HepG2 (cell line): ENCODE results near the gene LHFPL2. TPM values are rescaled to one million over a fixed set of nuclear protein-coding genes. Genes with fewer than 3 reads are reported as not detected.

ENCODE experiments used
- ATAC-seq: fragments of 200-7000 bp; cut with Tn5 transposase; 3 replicates; pipeline ENCODE4 v1.9.1; 2020; ENCODE audit warnings: mild to moderate bottlenecking, moderate library complexity
- BruUV-seq: library from RNA; stranded (reverse); fragments of 400-500 nt; replicated peaks from 2 replicates; lab custom pipeline; 2021; lab: Mats Ljungman, UMichigan
- CTCF ChIA-PET: fragments of 300-600 bp; formaldehyde crosslinking; extraction: SDS; loops from one replicate; lab custom pipeline; 2021; ENCODE audit warnings: low total read pairs, inconsistent platforms, low intra/inter-chr PET ratio; lab: Yijun Ruan, JAX
- POLR2A ChIA-PET: fragments of 350-600 bp; sonication (Branson Sonifier 250); formaldehyde crosslinking; loops from one replicate; lab custom pipeline; 2020; ENCODE audit warnings: antibody characterized with exemption, inconsistent platforms; lab: Yijun Ruan, JAX
- DNase-seq: peaks from one replicate; pipeline ENCODE4 v3.0.0-alpha.2; 2015; ENCODE audit warnings: low spot score
- FAIRE-seq: peaks from 3 replicates; lab custom pipeline; 2011; peaks lifted over from hg19 to GRCh38; lab: Jason Lieb, UNC
- H2AFZ ChIP-seq: one replicate; pipeline ENCODE4 v1.6.1; 2011; ENCODE audit warnings: low read length, inconsistent platforms
- H3K27ac ChIP-seq: fragments of 300-600 bp; 3 replicates; pipeline ENCODE4 v1.8.0; 2011; ENCODE audit warnings: mixed run types, mild to moderate bottlenecking, mixed read lengths, low read length, inconsistent platforms; ENCODE audit not compliant: insufficient read depth; ENCODE audit errors: extremely low read length
- H3K27me3 ChIP-seq, 2 experiments: fragments of 200-600 bp in 1 of 2; 2 replicates in 1 of 2; 3 replicates in 1 of 2; pipeline versions ENCODE4 v1.6.0 to v1.8.0; 2011; ENCODE audit warnings: low read length in 2 of 2, mild to moderate bottlenecking in 2 of 2, moderate library complexity in 2 of 2, inconsistent platforms in 1 of 2; ENCODE audit not compliant: insufficient read depth in 2 of 2, control insufficient read depth in 1 of 2
- H3K36me3 ChIP-seq, 2 experiments: fragments of 200-600 bp in 1 of 2; replicated peaks in 1 of 2; 2 replicates in 1 of 2; 3 replicates in 1 of 2; pipeline versions ENCODE4 v1.5.1 to v1.8.0; 2011; ENCODE audit warnings: low read length in 2 of 2, inconsistent platforms in 1 of 2; ENCODE audit not compliant: insufficient read depth in 2 of 2, control insufficient read depth in 1 of 2
- H3K4me1 ChIP-seq: 2 replicates; pipeline ENCODE4 v1.5.1; 2012; ENCODE audit warnings: low read length, inconsistent platforms; ENCODE audit not compliant: insufficient read depth
- H3K4me2 ChIP-seq: 2 replicates; pipeline ENCODE4 v1.6.0; 2011; ENCODE audit warnings: low read depth, low read length, inconsistent platforms
- H3K4me3 ChIP-seq, 3 experiments: fragments of 200-600 bp in 1 of 3; sonication (generic), shearing (Covaris generic) in 1 of 3; replicated peaks in 1 of 3; 2 replicates each; pipeline ENCODE4 v1.5.1; 2011 to 2016; ENCODE audit warnings: low read length in 3 of 3, inconsistent platforms in 2 of 3, low read depth in 2 of 3, mild to moderate bottlenecking in 2 of 3, control low read depth in 1 of 3, mixed read lengths in 1 of 3; ENCODE audit not compliant: insufficient read depth in 1 of 3
- H3K79me2 ChIP-seq: one replicate; pipeline ENCODE4 v1.6.1; 2011; ENCODE audit warnings: low read length, inconsistent platforms; ENCODE audit not compliant: insufficient read depth
- H3K9ac ChIP-seq: 2 replicates; pipeline ENCODE4 v1.6.0; 2011; ENCODE audit warnings: mild to moderate bottlenecking, low read depth, low read length, inconsistent platforms; ENCODE audit not compliant: insufficient read depth
- H3K9me3 ChIP-seq: 2 replicates; pipeline ENCODE4 v1.5.1; 2012; ENCODE audit warnings: mild to moderate bottlenecking, low read length
- H4K20me1 ChIP-seq: 2 replicates; pipeline ENCODE4 v1.6.0; 2011; ENCODE audit warnings: inconsistent platforms, mild to moderate bottlenecking, low read length, moderate library complexity; ENCODE audit not compliant: insufficient read depth
- CEBPB ChIP-seq: IDR thresholded peaks from 2 replicates; pipeline ENCODE4 v1.6.1; 2011; ENCODE audit warnings: low read depth, low read length, improper control_type of control experiment, borderline replicate concordance
- CEBPG ChIP-seq: IDR thresholded peaks from 2 replicates; pipeline ENCODE4 v1.6.1; 2016
- CSRNP1 ChIP-seq: sonication (generic); formaldehyde crosslinking; IDR thresholded peaks from 2 replicates; pipeline ENCODE4 v1.8.1; 2023; ENCODE audit warnings: mild to moderate bottlenecking, missing genetic modification reagents
- HNF4A ChIP-seq: sonication (generic); formaldehyde crosslinking; IDR thresholded peaks from 2 replicates; pipeline ENCODE4 v1.4.0; 2020; ENCODE audit warnings: missing genetic modification reagents
- NCOA5 ChIP-seq: sonication (generic); formaldehyde crosslinking; IDR thresholded peaks from 2 replicates; pipeline ENCODE4 v1.4.0; 2020; ENCODE audit warnings: missing genetic modification reagents
- WGBS: methylation state at CpG from one replicate; pipeline ENCODE4 v1.1.6; 2017; ENCODE audit warnings: low lambda C conversion rate; 5-methylcytosine and 5-hydroxymethylcytosine counted together
- in situ Hi-C: cut with HindIII; loops from 2 replicates; pipeline ENCODE4 v1.10.0; 2017; ENCODE audit warnings: low pct_unique_long_range_greater_than_20kb; ENCODE audit not compliant: extremely low pct_ligation_motif_present
- intact Hi-C: fragments of 100-400 bp; cut with micrococcal nuclease; formaldehyde crosslinking; loops from one replicate; pipeline ENCODE4 v1.10.0; 2022; ENCODE audit not compliant: unreplicated experiment
- polyA plus RNA-seq, 8 experiments: library from polyadenylated mRNA; depleted of rRNA in 3 of 8; stranded (reverse) in 7 of 8; unstranded in 1 of 8; fragments of >200 nt; fragmentation: Illumina TruSeq in 4 of 8; extraction: Trizol in 4 of 8; gene quantifications; 2 replicates each; pipeline versions ENCODE4 v1.2.1 to v1.2.3, GENCODE V29; 2011 to 2016; ENCODE audit warnings: low read depth in 4 of 8, missing spikeins in 1 of 8, mixed read lengths in 1 of 8; ENCODE audit not compliant: insufficient read depth in 1 of 8
- total RNA-seq, 5 experiments: library from RNA; depleted of rRNA; stranded (reverse); fragments of >200 nt; fragmentation: Illumina TruSeq; extraction: Trizol; gene quantifications; 2 replicates each; pipeline ENCODE4 v1.2.3, GENCODE V29; 2016; ENCODE audit warnings: low read depth in 1 of 5

Gene LHFPL2
- total and polyA plus RNA-seq, 2 of the 13 experiments (the other 11 are each of a cell fraction or from before 2014, with no cell fraction given), result 6.0 to 20.0 TPM

GRCh38 chr5:78592735-78593386, 55.7 kb downstream of the LHFPL2 start:
- Histone ChIP-seq H3K4me2 (peak overlapping the region; percentile 13; the same call in 1 of the 2 replicates), H2AFZ (no peak overlapping the region)
- no TSS peak for BruUV-seq
- ATAC-seq, result no peak
- CTCF ChIA-PET, result no interaction called here
- WGBS, result 86% methylated on average over 7 of the region's 7 CpGs
- intact Hi-C loops, result no loop called here
- 0 out of 2 replicates have a peak, but pooled peaks have one; percentile 3 for TF ChIP-seq HNF4A (CRISPR knock-in tag)
- TF ChIP-seq CEBPB, result peak; percentile 86
- TF ChIP-seq CSRNP1 (CRISPR knock-in tag), result no peak
- no peak for TF ChIP-seq NCOA5 (CRISPR knock-in tag)
- peak; percentile 54; the same call in 1 of the 2 replicates for TF ChIP-seq CEBPG (CRISPR knock-in tag)
- TF ChIP-seq, all 625 proteins: peak for 3
- Histone ChIP-seq H3K79me2 (peaks cover 45% of the 10 kb centered on the region), H3K9me3 (no peaks in the 10 kb centered on the region), H4K20me1 (no peaks in the 10 kb centered on the region), H3K9ac (no peak overlapping the region), H3K4me1 (peaks cover 95% of the 10 kb centered on the region), H3K4me3 (no peak overlapping the region; a peak in 1 of 6 replicates), H3K27me3 (no peaks in the 10 kb centered on the region), H3K27ac (peak overlapping the region; percentile 24), H3K36me3 (peaks cover 0 to 4% of the 10 kb centered on the region in 2 experiments; a peak in 3 of 5 replicates)
- in situ Hi-C loops, result no loop called here
- no peak for DNase-seq
- POLR2A ChIA-PET, result interaction anchor here (1.4 to 2.7 kb wide), 5 partner anchors 9 to 74 kb away, joined by 4 to 9 read pairs (median 7); no protein-coding TSS in a partner anchor
- FAIRE-seq, result no peak
